KOPT-K1 (cell line): Measurements from ENCODE around the gene SLC6A12.

Source experiments
- H3K27ac ChIP-seq: fragments of 200-600 bp; sonication (generic); 2 replicates; pipeline ENCODE4 v1.5.1; 2016; ENCODE audit warnings: antibody characterized with exemption, mild to moderate bottlenecking, low read depth, low read length; ENCODE audit not compliant: poor library complexity, severe bottlenecking
- H3K36me3 ChIP-seq: fragments of 200-600 bp; sonication (generic); 2 replicates; pipeline ENCODE4 v1.5.1; 2017; ENCODE audit warnings: antibody characterized with exemption, mild to moderate bottlenecking, low read length, moderate library complexity; ENCODE audit not compliant: insufficient read depth
- H3K9me3 ChIP-seq: fragments of 200-600 bp; sonication (generic); 2 replicates; pipeline ENCODE4 v1.5.1; 2017; ENCODE audit warnings: antibody characterized with exemption, low read length, mild to moderate bottlenecking; ENCODE audit not compliant: insufficient read depth, poor library complexity, severe bottlenecking

SLC6A12 gene

DNA sequence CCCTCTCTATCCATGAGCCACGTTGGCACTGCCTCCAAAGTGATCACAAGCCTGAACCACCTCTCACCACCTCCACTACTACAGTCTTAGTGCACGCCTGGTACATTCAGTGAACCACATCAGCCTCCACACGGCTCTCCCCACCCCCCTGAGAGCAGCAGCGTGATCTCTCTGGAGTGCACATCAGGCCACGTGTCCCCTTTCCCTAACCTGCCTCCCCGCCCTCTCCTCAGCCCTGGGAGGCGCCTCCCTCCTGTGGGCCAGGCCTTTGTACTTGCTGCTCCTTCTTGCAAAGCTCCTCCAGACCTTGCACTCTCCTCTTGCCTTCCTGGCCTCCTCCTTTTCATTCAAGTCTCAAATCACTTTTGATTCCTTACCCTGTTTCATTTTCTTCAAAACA is 49.8 kb downstream of the SLC6A12 start:
- no peaks in the 10 kb centered on the region for H3K9me3 ChIP-seq
- H3K36me3 ChIP-seq, result no peaks in the 10 kb centered on the region
- H3K27ac ChIP-seq, result no peak overlapping the region

DNA sequence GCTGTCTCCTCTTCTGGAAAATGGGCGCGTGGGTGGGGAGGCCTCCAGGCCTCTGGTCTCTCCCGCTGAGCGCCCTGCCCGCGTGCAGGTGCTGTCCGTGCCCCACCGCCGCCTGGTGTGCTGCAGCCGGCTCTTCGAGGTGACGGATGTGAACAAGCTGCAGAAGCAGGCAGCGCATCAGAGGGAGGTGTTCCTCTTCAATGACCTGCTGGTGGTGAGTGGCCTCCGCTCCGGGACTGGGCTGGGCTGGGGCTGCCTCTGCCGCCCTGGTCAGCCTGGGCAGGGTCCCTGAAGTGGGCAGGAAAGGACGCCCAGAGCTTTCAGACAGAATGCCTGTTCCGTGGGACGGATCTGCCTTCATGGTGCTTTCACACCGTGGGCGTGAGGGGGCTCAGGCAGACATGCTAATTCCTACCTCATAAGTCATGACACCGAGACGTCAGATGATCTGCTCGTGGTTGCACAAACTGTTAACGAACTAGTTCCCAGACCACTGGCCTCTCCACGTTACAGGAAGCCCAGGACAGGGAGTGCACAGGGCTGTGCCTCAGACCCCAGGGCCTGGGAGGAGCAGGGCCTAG is 50.5 kb downstream of the SLC6A12 start:
- H3K36me3 ChIP-seq, result no peaks in the 10 kb centered on the region
- no peak overlapping the region for H3K27ac ChIP-seq
- no peaks in the 10 kb centered on the region for H3K9me3 ChIP-seq

GRCh38 chr12:162467-163307 is 51.3 kb downstream of the SLC6A12 start:
- H3K9me3 ChIP-seq, result no peaks in the 10 kb centered on the region
- no peak overlapping the region for H3K27ac ChIP-seq
- no peaks in the 10 kb centered on the region for H3K36me3 ChIP-seq

DNA sequence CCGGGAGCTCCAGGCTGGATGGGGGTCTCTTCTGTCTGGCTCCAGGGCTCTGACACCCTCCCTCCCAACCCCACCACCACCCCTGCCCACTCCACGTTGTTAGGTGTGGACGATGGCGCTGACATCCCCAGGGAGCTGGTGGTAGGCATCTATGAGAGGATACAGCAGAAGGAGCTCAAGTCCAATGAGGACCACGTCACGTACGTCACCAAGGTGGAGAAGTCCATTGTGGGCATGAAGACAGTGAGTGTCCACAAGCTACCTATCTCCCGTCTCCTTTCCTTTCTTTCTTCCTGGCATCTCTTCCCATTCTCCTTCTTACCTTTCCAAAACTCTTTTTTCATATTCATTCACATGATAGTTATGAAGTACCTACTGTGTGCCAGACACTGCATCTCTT is 52.1 kb downstream of the SLC6A12 start:
- Histone ChIP-seq H3K36me3 (no peaks in the 10 kb centered on the region), H3K9me3 (no peaks in the 10 kb centered on the region), H3K27ac (no peak overlapping the region)

GRCh38 chr12:160858-161257 is 53.1 kb downstream of the SLC6A12 start:
- Histone ChIP-seq H3K9me3 (no peaks in the 10 kb centered on the region), H3K36me3 (no peaks in the 10 kb centered on the region), H3K27ac (no peak overlapping the region)

GRCh38 chr12:159156-159782 is 54.7 kb downstream of the SLC6A12 start:
- Histone ChIP-seq H3K36me3 (no peaks in the 10 kb centered on the region), H3K9me3 (no peaks in the 10 kb centered on the region), H3K27ac (no peak overlapping the region)

DNA sequence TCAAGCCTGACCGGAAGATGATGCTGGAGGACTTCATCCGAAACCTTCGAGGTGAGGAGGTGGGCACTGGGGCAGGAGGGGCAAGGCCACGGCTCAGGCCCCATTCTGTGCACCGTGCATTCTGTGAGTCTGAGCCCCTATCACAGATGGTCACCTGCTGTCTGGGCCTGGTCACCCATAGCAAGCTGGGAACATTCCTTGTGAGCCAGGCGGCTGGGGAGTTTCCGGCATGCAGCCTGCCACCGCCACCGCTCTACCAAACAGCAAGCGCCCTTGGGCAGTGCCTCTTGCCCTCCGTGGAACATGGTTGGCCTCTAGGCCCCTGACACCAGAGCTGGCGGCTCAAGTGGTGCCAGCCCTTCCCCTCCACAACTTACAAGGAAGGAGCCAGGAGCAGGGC is 56.3 kb downstream of the SLC6A12 start:
- no peaks in the 10 kb centered on the region for H3K36me3 ChIP-seq
- H3K9me3 ChIP-seq, result no peaks in the 10 kb centered on the region
- H3K27ac ChIP-seq, result no peak overlapping the region

GRCh38 chr12:156945-157344 is 57.0 kb downstream of the SLC6A12 start:
- no peaks in the 10 kb centered on the region for H3K36me3 ChIP-seq
- no peaks in the 10 kb centered on the region for H3K9me3 ChIP-seq
- no peak overlapping the region for H3K27ac ChIP-seq

- Histone ChIP-seq H3K27ac (no peak overlapping the region), H3K9me3 (no peaks in the 10 kb centered on the region), H3K36me3 (no peaks in the 10 kb centered on the region)
These were observed 58.3 kb downstream of the SLC6A12 start for GRCh38 chr12:155646-156045.

- H3K27ac ChIP-seq, result no peak overlapping the region
- no peaks in the 10 kb centered on the region for H3K36me3 ChIP-seq
- H3K9me3 ChIP-seq, result no peaks in the 10 kb centered on the region
These were observed 59.0 kb downstream of the SLC6A12 start for GRCh38 chr12:155006-155405.

DNA sequence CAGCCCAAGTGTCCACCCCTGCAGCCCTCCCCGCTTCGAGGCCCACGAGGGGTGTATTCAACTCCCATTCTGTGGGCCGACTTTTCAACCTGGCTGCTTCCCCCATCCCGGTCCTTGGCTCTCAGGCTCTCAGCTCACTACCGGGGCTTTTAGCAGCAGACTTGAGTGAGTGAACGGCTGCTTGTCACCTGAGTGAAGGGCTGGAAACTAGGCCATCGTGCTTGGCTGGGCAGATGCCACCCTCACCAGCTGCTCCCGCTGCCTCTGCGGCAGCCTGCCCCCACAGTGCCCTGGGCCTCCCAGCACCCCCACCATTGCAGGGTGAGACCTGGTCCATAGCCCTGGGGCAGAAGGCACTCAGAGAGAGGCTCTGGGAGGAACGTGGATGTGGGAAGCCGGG is 59.9 kb downstream of the SLC6A12 start:
- Histone ChIP-seq H3K9me3 (no peaks in the 10 kb centered on the region), H3K27ac (no peak overlapping the region)

DNA sequence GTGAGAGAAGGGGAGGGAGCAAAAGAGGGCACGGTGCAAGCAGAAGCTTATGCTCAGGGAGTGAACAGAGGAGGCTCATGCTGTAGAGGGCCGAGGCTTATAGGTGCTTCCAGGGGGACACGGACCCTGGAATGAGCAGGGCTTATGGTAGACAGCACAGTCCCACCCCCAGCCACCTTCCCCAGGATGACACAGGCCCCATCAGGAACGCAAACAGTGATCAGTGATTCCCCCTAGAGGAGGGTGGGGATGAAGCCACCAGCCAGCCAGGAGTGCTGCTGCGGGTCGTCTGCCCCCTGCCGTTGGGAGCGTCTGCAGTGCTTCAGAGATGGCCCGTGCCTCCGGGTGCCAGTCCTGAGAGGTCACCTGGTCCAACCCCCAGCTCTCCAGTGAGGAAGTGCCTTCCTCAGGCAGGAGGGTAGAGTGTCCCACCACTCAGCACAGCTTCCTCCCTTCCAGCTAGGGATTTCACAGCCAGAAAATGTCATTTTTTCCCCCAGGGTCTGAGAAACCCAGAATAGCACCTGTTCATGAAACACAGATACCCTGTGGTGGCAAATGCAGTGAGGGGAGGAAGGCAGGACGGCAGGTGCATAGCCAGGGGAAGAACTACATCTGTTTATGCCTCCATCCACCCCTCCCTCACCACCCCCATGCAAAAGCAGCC is 60.7 kb downstream of the SLC6A12 start:
- Histone ChIP-seq H3K36me3 (no peaks in the 10 kb centered on the region), H3K27ac (no peak overlapping the region), H3K9me3 (no peaks in the 10 kb centered on the region)

More for the DNA sequence above, 59.9 kb downstream of the SLC6A12 start:
- no peaks in the 10 kb centered on the region for H3K36me3 ChIP-seq

- no peaks in the 10 kb centered on the region for H3K9me3 ChIP-seq
- H3K27ac ChIP-seq, result no peak overlapping the region
- H3K36me3 ChIP-seq, result no peaks in the 10 kb centered on the region
These were observed 61.5 kb downstream of the SLC6A12 start for GRCh38 chr12:152440-152839.

DNA sequence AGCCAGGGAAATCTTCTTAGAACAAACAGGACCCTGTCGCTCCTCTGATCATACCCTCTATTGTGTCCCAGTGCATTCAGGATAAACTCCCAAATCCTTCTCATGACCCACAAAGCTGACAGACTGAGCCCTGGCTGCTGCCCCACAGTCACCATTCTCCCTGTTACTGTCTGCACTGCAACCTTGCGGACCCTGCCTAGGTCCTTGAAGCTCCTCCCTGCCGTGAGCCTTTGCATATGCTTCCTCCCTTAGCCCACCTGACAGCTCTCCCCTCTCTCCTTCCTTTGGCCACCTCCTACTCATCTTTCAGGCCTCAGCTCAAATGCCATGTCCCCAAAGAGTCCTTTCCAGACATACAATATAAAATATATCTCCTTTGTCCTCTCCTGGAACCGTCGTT is 62.4 kb downstream of the SLC6A12 start:
- H3K9me3 ChIP-seq, result no peaks in the 10 kb centered on the region
- no peak overlapping the region for H3K27ac ChIP-seq
- H3K36me3 ChIP-seq, result no peaks in the 10 kb centered on the region

DNA sequence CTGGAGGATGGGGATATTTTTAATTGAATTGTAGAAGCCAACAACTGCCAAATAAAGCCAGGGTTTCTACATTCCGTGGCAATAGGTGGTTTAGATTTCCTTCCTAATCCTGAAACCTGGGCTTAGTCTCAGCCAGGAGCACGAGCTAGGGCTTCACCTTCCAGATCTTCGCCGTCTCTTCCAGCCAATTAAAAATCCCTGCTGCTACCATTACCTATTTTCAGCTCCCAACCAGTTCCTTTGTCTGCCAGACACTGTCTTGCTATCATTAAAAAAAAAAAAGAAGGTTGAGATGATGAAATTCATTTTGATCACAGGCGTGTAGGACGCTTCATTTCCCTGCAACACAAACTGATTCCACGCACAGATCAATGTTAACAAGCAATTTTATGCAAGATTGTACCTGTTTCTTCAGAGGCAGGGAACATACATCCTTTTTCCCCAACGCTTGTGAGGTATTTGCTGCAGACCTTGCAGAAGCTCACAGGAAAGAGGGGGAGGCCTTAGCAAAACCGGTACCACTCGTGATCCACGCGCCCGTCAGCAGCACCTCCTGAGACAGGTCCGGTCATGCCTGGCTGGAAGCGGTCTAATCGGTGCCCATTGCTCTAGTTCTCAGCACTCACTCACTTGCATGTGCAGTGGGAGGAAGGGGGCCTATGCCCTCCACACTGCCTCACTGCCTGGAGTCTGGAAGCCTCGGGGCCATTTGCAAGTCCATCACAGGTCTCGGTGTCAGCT is 65.1 kb downstream of the SLC6A12 start:
- Histone ChIP-seq H3K27ac (no peak overlapping the region), H3K9me3 (no peaks in the 10 kb centered on the region), H3K36me3 (no peaks in the 10 kb centered on the region)
